Measurements from ENCODE around the gene MTERF2. TPM values are rescaled to one million over a fixed set of nuclear protein-coding genes. Genes with fewer than 3 reads are reported as not detected.

Gene MTERF2
- total RNA-seq, 1 experiment from 2014 or later = 7.0 TPM

GRCh38 chr12:107019546-107019945 is 32.6 kb upstream of the MTERF2 start:
- Mint-ChIP-seq H3K4me3 (no peak overlapping the region), H3K4me1 (no peaks in the 10 kb centered on the region)
- ATAC-seq = no peak

More at GRCh38 chr12:107019546-107019945, 32.6 kb upstream of the MTERF2 start:
- no peak for DNase-seq (ENCODE audit: low spot score)
- TF ChIP-seq, protein P1, sequence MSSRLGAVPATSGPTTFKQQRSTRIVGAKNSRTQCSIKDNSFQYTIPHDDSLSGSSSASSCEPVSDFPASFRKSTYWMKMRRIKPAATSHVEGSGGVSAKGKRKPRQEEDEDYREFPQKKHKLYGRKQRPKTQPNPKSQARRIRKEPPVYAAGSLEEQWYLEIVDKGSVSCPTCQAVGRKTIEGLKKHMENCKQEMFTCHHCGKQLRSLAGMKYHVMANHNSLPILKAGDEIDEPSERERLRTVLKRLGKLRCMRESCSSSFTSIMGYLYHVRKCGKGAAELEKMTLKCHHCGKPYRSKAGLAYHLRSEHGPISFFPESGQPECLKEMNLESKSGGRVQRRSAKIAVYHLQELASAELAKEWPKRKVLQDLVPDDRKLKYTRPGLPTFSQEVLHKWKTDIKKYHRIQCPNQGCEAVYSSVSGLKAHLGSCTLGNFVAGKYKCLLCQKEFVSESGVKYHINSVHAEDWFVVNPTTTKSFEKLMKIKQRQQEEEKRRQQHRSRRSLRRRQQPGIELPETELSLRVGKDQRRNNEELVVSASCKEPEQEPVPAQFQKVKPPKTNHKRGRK (CRISPR knock-in tag; IDR thresholded peaks at IDR 0.05; ENCODE audit: borderline replicate concordance) = no peak
- no peak for TF ChIP-seq SMAD3 (CRISPR knock-in tag; IDR thresholded peaks at IDR 0.05; ENCODE audit: borderline replicate concordance)
- no peak for TF ChIP-seq FOXJ3 (CRISPR knock-in tag; IDR thresholded peaks at IDR 0.05; ENCODE audit: borderline replicate concordance)
- TF ChIP-seq, protein P2, sequence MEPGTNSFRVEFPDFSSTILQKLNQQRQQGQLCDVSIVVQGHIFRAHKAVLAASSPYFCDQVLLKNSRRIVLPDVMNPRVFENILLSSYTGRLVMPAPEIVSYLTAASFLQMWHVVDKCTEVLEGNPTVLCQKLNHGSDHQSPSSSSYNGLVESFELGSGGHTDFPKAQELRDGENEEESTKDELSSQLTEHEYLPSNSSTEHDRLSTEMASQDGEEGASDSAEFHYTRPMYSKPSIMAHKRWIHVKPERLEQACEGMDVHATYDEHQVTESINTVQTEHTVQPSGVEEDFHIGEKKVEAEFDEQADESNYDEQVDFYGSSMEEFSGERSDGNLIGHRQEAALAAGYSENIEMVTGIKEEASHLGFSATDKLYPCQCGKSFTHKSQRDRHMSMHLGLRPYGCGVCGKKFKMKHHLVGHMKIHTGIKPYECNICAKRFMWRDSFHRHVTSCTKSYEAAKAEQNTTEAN (CRISPR knock-in tag; IDR thresholded peaks at IDR 0.05) = no peak
- no peak for TF ChIP-seq ZNF232 (CRISPR knock-in tag; IDR thresholded peaks at IDR 0.05)
- no peak for TF ChIP-seq USF2 (CRISPR knock-in tag; IDR thresholded peaks at IDR 0.05)
- TF ChIP-seq ELF4 (CRISPR knock-in tag; IDR thresholded peaks at IDR 0.05; ENCODE audit: low read depth) = no peak
- no peak for TF ChIP-seq OVOL2 (CRISPR knock-in tag; IDR thresholded peaks at IDR 0.05; ENCODE audit: borderline replicate concordance)
- TF ChIP-seq ETV6 (CRISPR knock-in tag; IDR thresholded peaks at IDR 0.05) = no peak
- TF ChIP-seq IRF2 (CRISPR knock-in tag; IDR thresholded peaks at IDR 0.05; ENCODE audit: borderline replicate concordance, low read depth) = no peak
- TF ChIP-seq ARID4B (CRISPR knock-in tag; IDR thresholded peaks at IDR 0.05; ENCODE audit: borderline replicate concordance) = no peak
- no peak for TF ChIP-seq GTF2I (CRISPR knock-in tag; conservative IDR thresholded peaks at IDR 0.05)
- TF ChIP-seq KAT7 (CRISPR knock-in tag; IDR thresholded peaks at IDR 0.05; ENCODE audit: borderline replicate concordance) = no peak
- TF ChIP-seq ZBTB21 (CRISPR knock-in tag; IDR thresholded peaks at IDR 0.05; ENCODE audit: borderline replicate concordance) = no peak
- TF ChIP-seq, protein P3, sequence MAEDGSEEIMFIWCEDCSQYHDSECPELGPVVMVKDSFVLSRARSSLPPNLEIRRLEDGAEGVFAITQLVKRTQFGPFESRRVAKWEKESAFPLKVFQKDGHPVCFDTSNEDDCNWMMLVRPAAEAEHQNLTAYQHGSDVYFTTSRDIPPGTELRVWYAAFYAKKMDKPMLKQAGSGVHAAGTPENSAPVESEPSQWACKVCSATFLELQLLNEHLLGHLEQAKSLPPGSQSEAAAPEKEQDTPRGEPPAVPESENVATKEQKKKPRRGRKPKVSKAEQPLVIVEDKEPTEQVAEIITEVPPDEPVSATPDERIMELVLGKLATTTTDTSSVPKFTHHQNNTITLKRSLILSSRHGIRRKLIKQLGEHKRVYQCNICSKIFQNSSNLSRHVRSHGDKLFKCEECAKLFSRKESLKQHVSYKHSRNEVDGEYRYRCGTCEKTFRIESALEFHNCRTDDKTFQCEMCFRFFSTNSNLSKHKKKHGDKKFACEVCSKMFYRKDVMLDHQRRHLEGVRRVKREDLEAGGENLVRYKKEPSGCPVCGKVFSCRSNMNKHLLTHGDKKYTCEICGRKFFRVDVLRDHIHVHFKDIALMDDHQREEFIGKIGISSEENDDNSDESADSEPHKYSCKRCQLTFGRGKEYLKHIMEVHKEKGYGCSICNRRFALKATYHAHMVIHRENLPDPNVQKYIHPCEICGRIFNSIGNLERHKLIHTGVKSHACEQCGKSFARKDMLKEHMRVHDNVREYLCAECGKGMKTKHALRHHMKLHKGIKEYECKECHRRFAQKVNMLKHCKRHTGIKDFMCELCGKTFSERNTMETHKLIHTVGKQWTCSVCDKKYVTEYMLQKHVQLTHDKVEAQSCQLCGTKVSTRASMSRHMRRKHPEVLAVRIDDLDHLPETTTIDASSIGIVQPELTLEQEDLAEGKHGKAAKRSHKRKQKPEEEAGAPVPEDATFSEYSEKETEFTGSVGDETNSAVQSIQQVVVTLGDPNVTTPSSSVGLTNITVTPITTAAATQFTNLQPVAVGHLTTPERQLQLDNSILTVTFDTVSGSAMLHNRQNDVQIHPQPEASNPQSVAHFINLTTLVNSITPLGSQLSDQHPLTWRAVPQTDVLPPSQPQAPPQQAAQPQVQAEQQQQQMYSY (CRISPR knock-in tag; IDR thresholded peaks at IDR 0.05) = no peak
- TF ChIP-seq, protein P4, sequence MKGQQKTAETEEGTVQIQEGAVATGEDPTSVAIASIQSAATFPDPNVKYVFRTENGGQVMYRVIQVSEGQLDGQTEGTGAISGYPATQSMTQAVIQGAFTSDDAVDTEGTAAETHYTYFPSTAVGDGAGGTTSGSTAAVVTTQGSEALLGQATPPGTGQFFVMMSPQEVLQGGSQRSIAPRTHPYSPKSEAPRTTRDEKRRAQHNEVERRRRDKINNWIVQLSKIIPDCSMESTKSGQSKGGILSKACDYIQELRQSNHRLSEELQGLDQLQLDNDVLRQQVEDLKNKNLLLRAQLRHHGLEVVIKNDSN (CRISPR knock-in tag; IDR thresholded peaks at IDR 0.05) = no peak
- no peak for TF ChIP-seq ZNF263 (CRISPR knock-in tag; IDR thresholded peaks at IDR 0.05; ENCODE audit: low read depth)
- no peak for TF ChIP-seq ZNF423 (CRISPR knock-in tag; IDR thresholded peaks at IDR 0.05)
- CTCF ChIA-PET = no interaction called here
- Mint-ChIP-seq H3K27me3 (ENCODE audit: low read depth) (no peaks in the 10 kb centered on the region), H3K27ac (no peak overlapping the region), H3K36me3 (no peaks in the 10 kb centered on the region), H3K9me3 (no peaks in the 10 kb centered on the region)
- POLR2A ChIA-PET = no interaction called here
